GM12878 (cell line): Measurements from ENCODE around the gene CDH4. TPM values are rescaled to one million over a fixed set of nuclear protein-coding genes. Genes with fewer than 3 reads are reported as not detected.

Experiments used
- ATAC-seq: fragments of 200-7000 bp; cut with Tn5 transposase; 3 replicates; pipeline ENCODE4 v1.9.1; 2020; ENCODE audit warnings: mild to moderate bottlenecking, moderate library complexity
- BruUV-seq: library from RNA; stranded (reverse); fragments of 400-500 nt; replicated peaks from 2 replicates; lab custom pipeline; 2021; lab: Mats Ljungman, UMichigan
- CTCF ChIA-PET: fragments of 300-600 bp; sonication (Branson Sonifier 250); formaldehyde crosslinking; extraction: SDS; loops from one replicate; lab custom pipeline; 2021; ENCODE audit warnings: inconsistent platforms; lab: Yijun Ruan, JAX
- POLR2A ChIA-PET: fragments of 350-600 bp; formaldehyde crosslinking; extraction: SDS; loops from one replicate; lab custom pipeline; 2021; ENCODE audit warnings: inconsistent platforms; lab: Charles Lee
- RAD21 ChIA-PET: fragments of 300-600 bp; sonication (Branson Sonifier 250); formaldehyde crosslinking; loops from one replicate; lab custom pipeline; 2023; ENCODE audit warnings: antibody characterized with exemption; ENCODE audit not compliant: unreplicated experiment; lab: Charles Lee
- SMC1A ChIA-PET: fragments of 300-600 bp; sonication (Branson Sonifier 250); formaldehyde crosslinking; loops from one replicate; lab custom pipeline; 2023; ENCODE audit not compliant: unreplicated experiment, uncharacterized antibody; lab: Charles Lee
- DNase-seq: peaks from one replicate; pipeline ENCODE4 v3.0.0-alpha.2; 2011; ENCODE audit warnings: low read depth, low spot score
- FAIRE-seq: peaks from 3 replicates; lab custom pipeline; 2011; peaks lifted over from hg19 to GRCh38; lab: Jason Lieb, UNC
- H2AFZ ChIP-seq: 2 replicates; pipeline ENCODE4 v1.6.0; 2011; ENCODE audit warnings: low read depth, low read length, control low read depth; ENCODE audit not compliant: control insufficient read depth
- H3K27ac ChIP-seq: 2 replicates; pipeline ENCODE4 v1.5.1; 2011; ENCODE audit warnings: control low read depth; ENCODE audit not compliant: control insufficient read depth, insufficient read depth
- H3K27me3 ChIP-seq, 2 experiments: replicated peaks in 1 of 2; 2 replicates each; pipeline versions ENCODE4 v1.6.0 to v1.6.1; 2011; ENCODE audit warnings: low read length in 1 of 2; ENCODE audit not compliant: control insufficient read depth in 2 of 2, insufficient read depth in 2 of 2
- H3K36me3 ChIP-seq, 2 experiments: 2 replicates each; pipeline ENCODE4 v1.5.1; 2011; ENCODE audit warnings: low read length in 1 of 2; ENCODE audit not compliant: control insufficient read depth in 2 of 2, insufficient read depth in 2 of 2
- H3K4me1 ChIP-seq: 2 replicates; pipeline ENCODE4 v1.6.1; 2011; ENCODE audit warnings: mild to moderate bottlenecking, low read length, moderate library complexity, mixed read lengths; ENCODE audit not compliant: control insufficient read depth, insufficient read depth
- H3K4me2 ChIP-seq: 2 replicates; pipeline ENCODE4 v1.6.0; 2011; ENCODE audit warnings: control low read depth; ENCODE audit not compliant: control insufficient read depth, insufficient read depth
- H3K4me3 ChIP-seq: fragments of 200-600 bp; sonication (generic); 2 replicates; pipeline ENCODE4 v1.5.1; 2016
- H3K79me2 ChIP-seq: 2 replicates; pipeline ENCODE4 v1.6.0; 2011; ENCODE audit warnings: low read length; ENCODE audit not compliant: control insufficient read depth, insufficient read depth
- H3K9ac ChIP-seq: 2 replicates; pipeline ENCODE4 v1.8.0; 2011; ENCODE audit warnings: low read length, control low read depth, mixed read lengths; ENCODE audit not compliant: control insufficient read depth, insufficient read depth
- H3K9me3 ChIP-seq: replicated peaks from 3 replicates; pipeline ENCODE4 v1.5.1; 2011; ENCODE audit warnings: mild to moderate bottlenecking, low read length; ENCODE audit not compliant: control insufficient read depth, insufficient read depth
- H4K20me1 ChIP-seq: 2 replicates; pipeline ENCODE4 v1.6.0; 2011; ENCODE audit not compliant: control insufficient read depth, insufficient read depth
- CREB1 ChIP-seq: IDR thresholded peaks from 2 replicates; pipeline ENCODE4 v1.6.1; 2012; ENCODE audit warnings: low read depth, mild to moderate bottlenecking, inconsistent platforms
- CTCF ChIP-seq, 3 experiments: IDR thresholded peaks in 2 of 3; conservative IDR thresholded peaks in 1 of 3; 2 replicates each; pipeline ENCODE4 v1.5.1; 2011; ENCODE audit warnings: low read depth in 3 of 3, low read length in 3 of 3, mild to moderate bottlenecking in 3 of 3, control low read depth in 2 of 3, moderate library complexity in 2 of 3, inconsistent platforms in 1 of 3, mixed read lengths in 1 of 3; ENCODE audit not compliant: control insufficient read depth in 2 of 3, insufficient read depth in 1 of 3; ENCODE audit errors: extremely low read depth in 1 of 3
- CUX1 ChIP-seq: IDR thresholded peaks from 2 replicates; pipeline ENCODE4 v1.6.1; 2012; ENCODE audit warnings: improper control_type of control experiment, low read depth, low read length; ENCODE audit not compliant: insufficient replicate concordance
- FOS ChIP-seq: IDR thresholded peaks from 3 replicates; pipeline ENCODE4 v1.6.1; 2011; ENCODE audit warnings: borderline replicate concordance; ENCODE audit not compliant: insufficient read length; ENCODE audit errors: extremely low read depth
- MXI1 ChIP-seq: fragments of 150-350 bp; IDR thresholded peaks from 2 replicates; pipeline ENCODE4 v1.6.1; 2011; ENCODE audit warnings: low read depth, mild to moderate bottlenecking, inconsistent platforms, low read length, improper control_type of control experiment
- NKRF ChIP-seq: fragments of 450-650 bp; conservative IDR thresholded peaks from 2 replicates; pipeline ENCODE4 v1.6.1; 2017; ENCODE audit warnings: mild to moderate bottlenecking, moderate library complexity
- PRDM15 ChIP-seq: fragments of 450-650 bp; formaldehyde crosslinking; IDR thresholded peaks from 2 replicates; pipeline ENCODE4 v1.4.0; 2020; ENCODE audit warnings: mild to moderate bottlenecking, moderate library complexity
- SUPT20H ChIP-seq: IDR thresholded peaks from 2 replicates; pipeline ENCODE4 v1.6.1; 2011; ENCODE audit warnings: low read depth, mild to moderate bottlenecking, low read length, moderate library complexity, borderline replicate concordance; ENCODE audit not compliant: control insufficient read depth
- ZNF622 ChIP-seq: fragments of 450-650 bp; IDR thresholded peaks from 2 replicates; pipeline ENCODE4 v1.6.1; 2017; ENCODE audit warnings: mild to moderate bottlenecking, inconsistent platforms
- WGBS: methylation state at CpG from one replicate; pipeline ENCODE4 v1.1.6; 2016; ENCODE audit warnings: low lambda C conversion rate; ENCODE audit not compliant: insufficient replicate concordance, insufficient coverage; ENCODE audit errors: missing lambda C conversion rate; 5-methylcytosine and 5-hydroxymethylcytosine counted together
- in situ Hi-C: fragments of 300-500 bp; cut with MboI; formaldehyde crosslinking; loops from 9 replicates; pipeline ENCODE4 v1.14.3; 2018; ENCODE audit warnings: mixed read lengths
- intact Hi-C: fragments of 100-400 bp; cut with micrococcal nuclease; formaldehyde crosslinking; loops from one replicate; pipeline ENCODE4 v1.14.2; 2022; ENCODE audit not compliant: unreplicated experiment
- polyA plus RNA-seq, 11 experiments: library from polyadenylated mRNA; depleted of rRNA in 4 of 11; unstranded in 6 of 11; stranded (reverse) in 5 of 11; fragments of >200 nt; fragmentation: Nextera tagmentation in 4 of 11; fragmentation: Illumina TruSeq in 1 of 11; extraction: Ambion mirVana in 4 of 11; extraction: Trizol in 1 of 11; gene quantifications; 1 replicate in 1 of 11; 2 replicates in 10 of 11; pipeline versions ENCODE4 v1.2.1 to v1.2.3, GENCODE V29; 2011 to 2016; ENCODE audit warnings: inconsistent platforms in 2 of 11, missing spikeins in 2 of 11, low read depth in 1 of 11
- total RNA-seq, 4 experiments: library from RNA; depleted of rRNA in 3 of 4; stranded (reverse); fragments of >200 nt in 3 of 4; fragmentation: Illumina TruSeq in 1 of 4; extraction: Trizol in 1 of 4; gene quantifications; 2 replicates each; pipeline versions ENCODE4 v1.2.1 to v1.2.3, GENCODE V29; 2013 to 2021

CDH4 gene
- total and polyA plus RNA-seq, 10 of the 15 experiments (the other 5 are each of a cell fraction or from before 2014, with no cell fraction given) = not detected

DNA sequence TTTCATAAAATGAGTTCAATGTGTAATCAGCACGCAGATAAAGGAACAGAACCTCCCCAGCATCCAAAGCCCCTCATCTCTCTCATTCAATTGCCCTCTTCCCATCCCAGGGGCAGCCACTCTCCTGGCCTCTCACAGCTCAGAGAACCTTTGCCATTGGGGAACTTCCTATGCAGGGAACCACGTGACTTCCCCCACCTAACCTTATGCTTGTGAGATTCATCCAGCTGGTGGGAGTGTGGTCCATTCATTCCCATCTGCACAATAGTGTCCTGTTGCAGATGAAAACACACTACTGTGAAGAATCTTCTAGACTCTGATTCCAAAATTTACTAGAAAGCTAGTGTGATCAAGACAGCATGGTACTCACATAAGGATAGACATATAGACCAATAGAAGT is 299.3 kb downstream of the CDH4 start:
- H3K27ac ChIP-seq = no peak overlapping the region
- no peak overlapping the region for H3K9ac ChIP-seq
- ChIA-PET RAD21 (no interaction called here), SMC1A (no interaction called here), CTCF (no interaction called here), POLR2A (no interaction called here)
- peaks cover 1% of the 10 kb centered on the region; the same call in 2 of the 3 replicates for H3K9me3 ChIP-seq
- no peaks in the 10 kb centered on the region for H3K27me3 ChIP-seq
- BruUV-seq = no TSS peak
- H3K36me3 ChIP-seq = no peaks in the 10 kb centered on the region
- H4K20me1 ChIP-seq = no peaks in the 10 kb centered on the region
- H3K4me3 ChIP-seq = no peak overlapping the region
- WGBS = 8% methylated on average over 2 of the region's 2 CpGs
- DNase-seq (no peak), ATAC-seq (no peak), FAIRE-seq (no peak)
- no peak overlapping the region for H2AFZ ChIP-seq
- intact Hi-C loops (no loop called here), in situ Hi-C loops (no loop called here)
- H3K4me2 ChIP-seq = no peak overlapping the region
- no peaks in the 10 kb centered on the region for H3K79me2 ChIP-seq
- H3K4me1 ChIP-seq = no peaks in the 10 kb centered on the region
- TF ChIP-seq CUX1 (no peak), ZNF622 (no peak), CREB1 (no peak), PRDM15 (CRISPR knock-in tag) (no peak), FOS (no peak), CTCF (IDR thresholded peaks at IDR 0.05 in 2 of 3, conservative IDR thresholded peaks at IDR 0.05 in 1 of 3; ENCODE audit: control insufficient read depth in 2 of 3, extremely low read depth in 1 of 3, insufficient read depth in 1 of 3, low read depth in 3 of 3, low read length in 3 of 3) (no peak), MXI1 (no peak), NKRF (no peak), SUPT20H (no peak)
